Neutrophil (primary cell): ENCODE data around the gene R3HDM4.
"Not testable (repeated sequence)": the region's sequence is repeated elsewhere in the genome, so short reads cannot be mapped to it uniquely, and the experiment has no call there.

ENCODE experiments used
- H3K27ac ChIP-seq: fragments of 200-600 bp; sonication (generic); 2 replicates; pipeline ENCODE4 v1.5.1; 2016; ENCODE audit warnings: mild to moderate bottlenecking, moderate library complexity
- H3K27me3 ChIP-seq: fragments of 200-600 bp; sonication (generic); 2 replicates; pipeline ENCODE4 v1.6.0; 2016; ENCODE audit warnings: mild to moderate bottlenecking
- H3K36me3 ChIP-seq: fragments of 200-600 bp; sonication (generic); 2 replicates; pipeline ENCODE4 v1.5.1; 2017
- H3K4me1 ChIP-seq, 2 experiments: fragments of 200-600 bp in 1 of 2; sonication (generic) in 1 of 2; 1 replicate in 1 of 2; 2 replicates in 1 of 2; pipeline versions ENCODE4 v1.5.1 to v1.6.1; 2013 to 2016; ENCODE audit warnings: low read depth in 1 of 2, low read length in 1 of 2, mild to moderate bottlenecking in 1 of 2, moderate library complexity in 1 of 2; ENCODE audit not compliant: control insufficient read depth in 1 of 2, insufficient read depth in 1 of 2
- H3K4me3 ChIP-seq, 2 experiments: fragments of 200-600 bp in 1 of 2; sonication (generic) in 1 of 2; 1 replicate in 1 of 2; 2 replicates in 1 of 2; pipeline ENCODE4 v1.5.1; 2013 to 2016; ENCODE audit warnings: low read depth in 1 of 2, low read length in 1 of 2, mild to moderate bottlenecking in 1 of 2, moderate library complexity in 1 of 2
- H3K9me3 ChIP-seq: fragments of 200-600 bp; sonication (generic); 2 replicates; pipeline ENCODE4 v1.5.1; 2016
- TF ChIP-seq, protein P1 (sequence below): fragments of 200-600 bp; sonication (generic); IDR thresholded peaks from 2 replicates; pipeline ENCODE4 v1.5.1; 2016; ENCODE audit warnings: antibody characterized with exemption

The R3HDM4 gene

DNA sequence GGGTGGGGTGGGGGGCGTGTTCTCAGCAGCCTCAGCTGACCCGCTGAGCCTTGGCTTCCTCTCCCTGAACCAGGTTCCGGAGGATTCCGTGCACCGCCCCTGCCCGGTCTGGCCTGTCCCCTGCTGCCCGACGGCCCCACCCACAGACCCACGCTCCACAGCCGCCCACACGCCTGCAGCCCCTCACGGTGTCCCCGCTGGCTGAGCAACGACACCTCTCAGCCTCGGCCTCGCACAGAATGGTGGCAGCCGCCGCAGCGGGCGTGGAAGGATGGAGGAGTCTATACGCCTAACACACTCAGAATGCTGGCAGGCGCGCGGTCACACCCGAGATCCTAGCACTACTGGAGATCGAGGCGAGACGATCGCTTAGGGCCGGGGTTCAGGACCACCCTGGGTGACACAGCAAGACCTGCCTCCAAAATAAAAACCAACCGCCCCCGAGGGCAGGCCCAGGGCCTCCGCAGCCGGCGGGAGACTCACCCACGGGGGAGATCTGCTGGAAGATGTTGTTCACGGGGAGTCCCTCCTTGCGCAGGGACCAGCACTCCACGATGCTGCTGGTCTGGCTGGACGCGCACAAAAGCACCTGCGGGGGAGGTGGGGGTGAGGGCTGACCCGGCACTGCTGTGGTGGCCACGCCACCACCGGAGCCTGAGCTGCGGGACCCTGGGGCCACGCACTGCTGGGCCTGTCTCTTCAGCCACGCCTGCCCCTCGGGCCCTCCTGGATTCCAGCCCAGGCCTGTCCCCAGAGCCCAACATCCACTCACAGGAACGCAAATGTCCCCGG is 28.4 kb downstream of the R3HDM4 start:
- Histone ChIP-seq H3K27ac (no peak overlapping the region), H3K4me1 (peaks cover 0 to 5% of the 10 kb centered on the region in 2 experiments), H3K9me3 (no peaks in the 10 kb centered on the region), H3K4me3 (no peak overlapping the region), H3K27me3 (no peaks in the 10 kb centered on the region), H3K36me3 (peaks cover 94% of the 10 kb centered on the region)
- TF ChIP-seq, protein P1, sequence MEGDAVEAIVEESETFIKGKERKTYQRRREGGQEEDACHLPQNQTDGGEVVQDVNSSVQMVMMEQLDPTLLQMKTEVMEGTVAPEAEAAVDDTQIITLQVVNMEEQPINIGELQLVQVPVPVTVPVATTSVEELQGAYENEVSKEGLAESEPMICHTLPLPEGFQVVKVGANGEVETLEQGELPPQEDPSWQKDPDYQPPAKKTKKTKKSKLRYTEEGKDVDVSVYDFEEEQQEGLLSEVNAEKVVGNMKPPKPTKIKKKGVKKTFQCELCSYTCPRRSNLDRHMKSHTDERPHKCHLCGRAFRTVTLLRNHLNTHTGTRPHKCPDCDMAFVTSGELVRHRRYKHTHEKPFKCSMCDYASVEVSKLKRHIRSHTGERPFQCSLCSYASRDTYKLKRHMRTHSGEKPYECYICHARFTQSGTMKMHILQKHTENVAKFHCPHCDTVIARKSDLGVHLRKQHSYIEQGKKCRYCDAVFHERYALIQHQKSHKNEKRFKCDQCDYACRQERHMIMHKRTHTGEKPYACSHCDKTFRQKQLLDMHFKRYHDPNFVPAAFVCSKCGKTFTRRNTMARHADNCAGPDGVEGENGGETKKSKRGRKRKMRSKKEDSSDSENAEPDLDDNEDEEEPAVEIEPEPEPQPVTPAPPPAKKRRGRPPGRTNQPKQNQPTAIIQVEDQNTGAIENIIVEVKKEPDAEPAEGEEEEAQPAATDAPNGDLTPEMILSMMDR: no peak

DNA sequence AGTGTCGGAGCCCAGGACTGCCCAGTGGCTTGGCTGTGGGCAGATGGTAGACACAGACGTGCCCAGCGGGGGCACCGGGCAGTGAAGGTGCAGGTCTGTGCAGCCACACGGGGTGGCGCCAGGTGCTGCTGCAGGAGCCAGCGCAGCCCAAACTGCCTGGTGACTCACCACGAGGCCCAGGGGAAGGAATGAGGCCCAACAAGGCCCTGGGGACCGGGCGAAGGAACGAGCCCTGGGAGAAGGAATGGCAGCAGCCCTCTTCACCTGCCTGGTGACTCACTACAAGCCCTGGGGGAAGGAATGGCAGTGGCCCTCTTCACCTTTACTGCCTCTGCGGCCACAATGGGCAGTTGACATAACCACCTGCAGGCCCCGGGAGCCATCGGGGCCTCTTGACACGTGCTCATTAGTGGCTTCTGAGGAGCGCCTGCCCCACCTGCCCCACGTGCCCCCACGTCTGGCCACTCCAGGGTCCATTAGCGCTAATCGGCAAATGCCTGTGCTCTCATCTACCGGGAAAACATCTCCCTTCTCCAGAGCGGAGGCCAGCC is 29.3 kb downstream of the R3HDM4 start:
- TF ChIP-seq, protein P1: no peak
- Histone ChIP-seq H3K4me1 (peaks cover 0 to 5% of the 10 kb centered on the region in 2 experiments), H3K9me3 (no peaks in the 10 kb centered on the region), H3K4me3 (no peak overlapping the region), H3K27me3 (no peaks in the 10 kb centered on the region), H3K27ac (no peak overlapping the region), H3K36me3 (peaks cover 94% of the 10 kb centered on the region)

DNA sequence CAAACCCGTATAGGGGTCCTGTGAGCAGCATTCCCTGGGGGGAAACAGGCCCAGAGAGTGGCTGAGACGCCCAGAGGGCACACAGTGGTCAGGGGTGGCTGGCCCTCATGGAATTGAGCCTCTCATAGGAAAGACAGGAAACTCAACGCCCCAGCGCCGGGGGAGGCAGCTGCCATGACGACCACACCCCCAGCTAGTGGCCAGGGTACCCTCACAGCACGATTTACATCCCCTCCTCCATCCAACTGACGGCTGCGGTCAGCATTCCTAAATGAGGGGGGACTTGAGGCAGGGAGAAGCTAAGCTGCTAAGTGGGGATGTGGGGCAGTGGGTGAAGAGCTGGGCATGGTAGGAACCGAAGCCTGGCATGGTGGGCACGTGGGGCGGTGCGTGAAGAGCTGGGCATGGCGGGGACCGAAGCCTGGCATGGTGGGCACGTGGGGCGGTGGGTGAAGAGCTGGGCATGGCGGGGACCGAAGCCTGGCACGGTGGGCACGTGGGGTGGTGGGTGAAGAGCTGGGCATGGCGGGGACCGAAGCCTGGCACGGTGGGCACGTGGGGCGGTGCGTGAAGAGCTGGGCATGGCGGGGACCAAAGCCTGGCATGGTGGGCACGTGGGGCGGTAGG is 30.0 kb downstream of the R3HDM4 start:
- peaks cover 93% of the 10 kb centered on the region for H3K36me3 ChIP-seq
- TF ChIP-seq, protein P1: no peak
- H3K27me3 ChIP-seq: no peaks in the 10 kb centered on the region
- no peaks in the 10 kb centered on the region for H3K9me3 ChIP-seq
- H3K4me3 ChIP-seq: no peak overlapping the region
- no peak overlapping the region for H3K27ac ChIP-seq
- H3K4me1 ChIP-seq: no peaks in the 10 kb centered on the region

DNA sequence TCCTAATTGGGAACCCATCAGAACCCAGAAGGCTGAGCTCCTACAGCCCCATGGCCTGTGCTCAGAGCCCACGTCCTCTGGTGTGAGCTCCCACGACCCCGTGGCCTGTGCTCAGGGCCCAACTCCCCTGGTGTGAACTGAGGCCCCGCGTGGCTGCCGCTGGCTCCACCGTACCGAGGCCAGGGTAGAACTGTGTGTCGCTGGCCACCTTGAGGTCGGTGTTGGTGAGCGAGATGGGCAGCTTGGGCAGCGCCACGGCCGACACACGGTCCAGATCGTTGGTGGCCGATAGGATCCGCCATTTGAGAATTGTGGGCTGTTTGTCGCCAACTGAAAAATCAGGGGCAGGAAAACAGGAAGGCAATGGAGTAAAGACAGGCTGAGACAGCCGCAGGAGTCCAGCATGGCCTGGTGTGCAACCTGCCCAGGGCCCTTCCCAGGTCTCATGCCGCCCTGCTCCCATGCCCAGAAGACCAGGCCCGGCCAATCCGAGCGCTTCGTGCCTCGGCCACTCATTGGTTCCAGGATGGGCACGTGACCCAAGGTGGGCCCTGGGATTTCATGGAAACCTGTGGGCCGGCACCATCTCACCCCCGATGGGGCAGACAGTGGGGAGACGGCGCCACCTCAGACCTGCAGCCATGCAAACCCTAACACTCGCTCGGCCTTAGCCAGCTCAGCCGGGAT is 31.5 kb downstream of the R3HDM4 start:
- peaks cover 88% of the 10 kb centered on the region for H3K36me3 ChIP-seq
- H3K9me3 ChIP-seq: no peaks in the 10 kb centered on the region
- TF ChIP-seq, protein P1: no peak
- H3K4me3 ChIP-seq: no peak overlapping the region
- H3K4me1 ChIP-seq: no peaks in the 10 kb centered on the region
- H3K27ac ChIP-seq: no peak overlapping the region
- no peaks in the 10 kb centered on the region for H3K27me3 ChIP-seq

DNA sequence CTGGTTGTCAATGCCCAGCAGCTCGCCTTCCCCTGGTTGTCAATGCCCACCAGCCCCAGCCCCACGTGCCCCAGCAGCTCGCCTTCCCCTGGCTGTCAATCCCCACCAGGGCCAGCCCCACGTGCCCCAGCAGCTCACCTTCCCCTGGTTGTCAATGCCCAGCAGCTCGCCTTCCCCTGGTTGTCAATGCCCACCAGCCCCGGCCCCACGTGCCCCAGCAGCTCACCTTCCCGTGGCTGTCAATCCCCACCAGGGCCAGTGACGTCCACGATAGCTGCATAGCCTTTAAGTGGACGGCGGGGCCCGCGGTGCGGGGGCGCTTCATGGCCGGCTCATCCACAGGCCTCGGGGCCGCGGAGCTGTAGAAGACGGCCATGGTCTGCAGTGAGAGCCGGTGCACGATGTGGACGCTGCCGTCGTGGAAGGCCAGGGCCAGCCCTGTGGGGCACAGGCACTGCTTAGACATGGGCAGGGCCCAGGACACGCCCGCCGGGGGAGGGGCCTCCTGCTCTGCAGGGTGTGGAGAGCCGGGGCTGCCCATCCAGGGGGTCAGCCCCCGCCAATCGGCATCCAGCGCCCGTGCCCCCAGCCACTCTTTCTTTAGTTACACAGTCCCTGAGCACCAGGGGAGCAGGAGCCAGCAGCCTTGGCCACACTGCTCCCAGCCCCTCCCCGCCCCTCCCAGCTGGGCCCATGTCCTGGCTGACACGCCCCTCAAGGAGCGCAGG is 33.1 kb downstream of the R3HDM4 start:
- H3K9me3 ChIP-seq: no peaks in the 10 kb centered on the region
- H3K4me3 ChIP-seq: no peak overlapping the region
- TF ChIP-seq, protein P1: no peak
- H3K4me1 ChIP-seq: no peaks in the 10 kb centered on the region
- H3K27me3 ChIP-seq: no peaks in the 10 kb centered on the region
- H3K36me3 ChIP-seq: peaks cover 88% of the 10 kb centered on the region
- H3K27ac ChIP-seq: no peak overlapping the region

DNA sequence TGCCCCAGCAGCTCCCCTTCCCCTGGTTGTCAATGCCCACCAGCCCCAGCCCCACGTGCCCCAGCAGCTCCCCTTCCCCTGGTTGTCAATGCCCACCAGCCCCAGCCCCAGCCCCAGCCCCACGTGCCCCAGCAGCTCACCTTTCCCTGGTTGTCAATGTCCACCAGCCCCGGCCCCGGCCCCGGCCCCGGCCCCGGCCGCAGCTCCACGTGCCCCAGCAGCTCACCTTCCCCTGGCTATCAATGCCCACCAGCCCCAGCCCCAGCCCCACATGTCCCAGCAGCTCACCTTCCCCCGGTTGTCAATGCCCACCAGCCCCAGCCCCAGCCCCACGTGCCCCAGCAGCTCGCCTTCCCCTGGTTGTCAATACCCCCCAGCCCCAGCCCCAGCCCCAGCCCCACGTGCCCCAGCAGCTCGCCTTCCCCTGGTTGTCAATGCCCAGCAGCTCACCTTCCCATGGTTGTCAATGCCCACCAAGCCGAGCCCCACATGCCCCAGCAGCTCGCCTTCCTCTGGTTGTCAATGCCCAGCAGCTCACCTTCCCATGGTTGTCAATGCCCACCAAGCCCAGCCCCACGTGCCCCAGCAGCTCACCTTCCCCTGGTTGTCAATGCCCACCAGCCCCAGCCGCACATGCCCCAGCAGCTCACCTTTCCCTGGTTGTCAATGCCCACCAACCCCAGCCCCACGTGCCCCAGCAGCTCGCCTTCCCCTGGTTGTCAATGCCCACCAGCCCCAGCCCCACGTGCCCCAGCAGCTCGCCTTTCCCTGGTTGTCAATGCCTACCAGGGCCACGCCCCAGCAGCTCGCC is 34.1 kb downstream of the R3HDM4 start:
- H3K27ac ChIP-seq, H3K27me3 ChIP-seq, H3K4me3 ChIP-seq, H3K9me3 ChIP-seq, H3K4me1 ChIP-seq: not testable (repeated sequence)
- H3K36me3 ChIP-seq: peaks cover 85% of the 10 kb centered on the region

DNA sequence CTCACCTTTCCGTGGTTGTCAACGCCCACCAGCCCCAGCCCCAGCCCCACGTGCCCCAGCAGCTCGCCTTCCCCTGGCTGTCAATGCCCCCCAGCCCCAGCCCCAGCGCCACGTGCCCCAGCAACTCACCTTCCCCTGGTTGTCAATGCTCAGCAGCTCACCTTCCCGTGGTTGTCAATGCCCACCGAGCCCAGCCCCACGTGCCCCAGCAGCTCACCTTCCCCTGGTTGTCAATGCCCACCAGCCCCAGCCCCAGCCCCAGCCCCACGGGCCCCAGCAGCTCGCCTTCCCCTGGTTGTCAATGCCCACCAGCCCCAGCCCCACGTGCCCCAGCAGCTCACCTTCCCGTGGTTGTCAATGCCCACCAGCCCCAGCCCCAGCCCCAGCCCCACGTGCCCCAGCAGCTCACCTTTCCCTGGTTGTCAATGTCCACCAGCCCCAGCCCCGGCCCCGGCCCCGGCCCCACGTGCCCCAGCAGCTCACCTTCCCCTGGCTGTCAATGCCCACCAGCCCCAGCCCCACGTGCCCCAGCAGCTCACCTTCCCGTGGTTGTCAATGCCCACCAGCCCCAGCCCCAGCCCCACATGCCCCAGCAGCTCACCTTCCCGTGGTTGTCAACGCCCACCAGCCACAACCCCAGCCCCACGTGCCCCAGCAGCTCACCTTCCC is 34.9 kb downstream of the R3HDM4 start:
- H3K4me1 ChIP-seq, H3K27me3 ChIP-seq, H3K9me3 ChIP-seq, H3K4me3 ChIP-seq, H3K27ac ChIP-seq: not testable (repeated sequence)
- peaks cover 82% of the 10 kb centered on the region for H3K36me3 ChIP-seq
